Esophagus muscularis mucosa (tissue), 4 donors: ENCODE data around the gene IRF2BP2. TPM values are rescaled to one million over a fixed set of nuclear protein-coding genes. Genes with fewer than 3 reads are reported as not detected.

Experiments used
- DNase-seq: peaks from one replicate; pipeline ENCODE4 v3.0.0-alpha.2; 2017; ENCODE audit errors: extremely low spot score
- H3K27ac ChIP-seq, 4 donors: fragments of 200-600 bp; sonication (generic); replicated peaks in 1 of 4; 1 replicate in 3 of 4; 2 replicates in 1 of 4; pipeline ENCODE4 v1.5.1; 2016 to 2019; ENCODE audit warnings: mild to moderate bottlenecking in 1 of 4
- H3K27me3 ChIP-seq, 4 donors: fragments of 200-600 bp; sonication (generic); one replicate each; pipeline versions ENCODE4 v1.5.1 to v1.6.0; 2016 to 2019
- H3K36me3 ChIP-seq, 4 donors: fragments of 200-600 bp; sonication (generic); one replicate each; pipeline ENCODE4 v1.5.1; 2016 to 2019
- H3K4me1 ChIP-seq, 4 donors: fragments of 200-600 bp; sonication (generic); one replicate each; pipeline ENCODE4 v1.5.1; 2016 to 2019
- H3K4me3 ChIP-seq, 4 donors: fragments of 200-600 bp; sonication (generic); 1 replicate in 2 of 4; 2 replicates in 2 of 4; pipeline ENCODE4 v1.5.1; 2016 to 2019; ENCODE audit warnings: mild to moderate bottlenecking in 4 of 4, moderate library complexity in 1 of 4
- H3K9me3 ChIP-seq, 4 donors: fragments of 200-600 bp; sonication (generic); 1 replicate in 3 of 4; 2 replicates in 1 of 4; pipeline ENCODE4 v1.5.1; 2016 to 2019
- EP300 ChIP-seq: sonication (generic); formaldehyde crosslinking; IDR thresholded peaks from one replicate; pipeline ENCODE4 v1.6.1; 2017; ENCODE audit warnings: antibody characterized with exemption
- POLR2A ChIP-seq: fragments of 450-650 bp; IDR thresholded peaks from one replicate; pipeline ENCODE4 v1.6.1; 2017; ENCODE audit warnings: antibody characterized with exemption, moderate library complexity, mild to moderate bottlenecking, low read depth
- POLR2AphosphoS5 ChIP-seq, 2 donors: sonication (generic); formaldehyde crosslinking; IDR thresholded peaks; one replicate each; pipeline ENCODE4 v1.6.1; 2017; ENCODE audit warnings: antibody characterized with exemption in 2 of 2
- WGBS: methylation state at CpG from one replicate; pipeline ENCODE4 v1.1.5; 2018; 5-methylcytosine and 5-hydroxymethylcytosine counted together
- intact Hi-C: fragments of 100-400 bp; cut with DNase I; formaldehyde crosslinking; loops from one replicate; pipeline ENCODE4 v1.15.1; 2023
- total RNA-seq, 4 donors: library from RNA; depleted of rRNA; stranded (reverse); fragments of >200 nt; gene quantifications; one replicate each; pipeline versions ENCODE4 v1.1.0 to v1.2.1, GENCODE V29; 2016
- TF ChIP-seq, protein P1 (sequence below), 3 experiments: fragments of 200-600 bp in 2 of 3; fragments of 450-650 bp in 1 of 3; sonication (generic) in 2 of 3; IDR thresholded peaks; one replicate each; pipeline ENCODE4 v1.5.1; 2017 to 2019; ENCODE audit warnings: antibody characterized with exemption in 3 of 3, mild to moderate bottlenecking in 2 of 3, moderate library complexity in 1 of 3

IRF2BP2 gene
- total RNA-seq, 4 donors from 2014 or later = 83.3 to 119 (median 97.9) TPM

DNA sequence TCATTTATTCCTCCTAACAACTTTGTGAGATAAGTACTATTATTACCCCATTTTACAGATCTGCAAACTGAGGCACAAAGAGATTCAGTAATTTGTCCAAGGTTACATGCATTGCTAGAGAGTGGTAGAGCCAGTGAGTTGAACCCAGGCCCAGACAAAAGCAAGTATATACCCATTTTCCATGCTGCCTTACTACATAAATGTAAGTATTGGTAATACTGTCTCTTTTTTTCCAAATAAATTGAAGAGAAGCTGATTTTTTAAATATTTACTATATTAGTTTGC lies 33.8 kb upstream of the IRF2BP2 start:
- Histone ChIP-seq H3K27ac (no peak overlapping the region), H3K4me1 (no peaks in the 10 kb centered on the region), H3K36me3 (no peaks in the 10 kb centered on the region), H3K27me3 (no peaks in the 10 kb centered on the region), H3K4me3 (no peak overlapping the region), H3K9me3 (peaks cover 0 to 3% (median 0%) of the 10 kb centered on the region in 4 donors)
- DNase-seq = no peak
- TF ChIP-seq POLR2A (no peak), EP300 (no peak), POLR2AphosphoS5 (IDR thresholded peaks at IDR 0.05) (no peak)
- TF ChIP-seq, protein P1, sequence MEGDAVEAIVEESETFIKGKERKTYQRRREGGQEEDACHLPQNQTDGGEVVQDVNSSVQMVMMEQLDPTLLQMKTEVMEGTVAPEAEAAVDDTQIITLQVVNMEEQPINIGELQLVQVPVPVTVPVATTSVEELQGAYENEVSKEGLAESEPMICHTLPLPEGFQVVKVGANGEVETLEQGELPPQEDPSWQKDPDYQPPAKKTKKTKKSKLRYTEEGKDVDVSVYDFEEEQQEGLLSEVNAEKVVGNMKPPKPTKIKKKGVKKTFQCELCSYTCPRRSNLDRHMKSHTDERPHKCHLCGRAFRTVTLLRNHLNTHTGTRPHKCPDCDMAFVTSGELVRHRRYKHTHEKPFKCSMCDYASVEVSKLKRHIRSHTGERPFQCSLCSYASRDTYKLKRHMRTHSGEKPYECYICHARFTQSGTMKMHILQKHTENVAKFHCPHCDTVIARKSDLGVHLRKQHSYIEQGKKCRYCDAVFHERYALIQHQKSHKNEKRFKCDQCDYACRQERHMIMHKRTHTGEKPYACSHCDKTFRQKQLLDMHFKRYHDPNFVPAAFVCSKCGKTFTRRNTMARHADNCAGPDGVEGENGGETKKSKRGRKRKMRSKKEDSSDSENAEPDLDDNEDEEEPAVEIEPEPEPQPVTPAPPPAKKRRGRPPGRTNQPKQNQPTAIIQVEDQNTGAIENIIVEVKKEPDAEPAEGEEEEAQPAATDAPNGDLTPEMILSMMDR (IDR thresholded peaks at IDR 0.05) = no peak
- intact Hi-C loops = no loop called here

DNA sequence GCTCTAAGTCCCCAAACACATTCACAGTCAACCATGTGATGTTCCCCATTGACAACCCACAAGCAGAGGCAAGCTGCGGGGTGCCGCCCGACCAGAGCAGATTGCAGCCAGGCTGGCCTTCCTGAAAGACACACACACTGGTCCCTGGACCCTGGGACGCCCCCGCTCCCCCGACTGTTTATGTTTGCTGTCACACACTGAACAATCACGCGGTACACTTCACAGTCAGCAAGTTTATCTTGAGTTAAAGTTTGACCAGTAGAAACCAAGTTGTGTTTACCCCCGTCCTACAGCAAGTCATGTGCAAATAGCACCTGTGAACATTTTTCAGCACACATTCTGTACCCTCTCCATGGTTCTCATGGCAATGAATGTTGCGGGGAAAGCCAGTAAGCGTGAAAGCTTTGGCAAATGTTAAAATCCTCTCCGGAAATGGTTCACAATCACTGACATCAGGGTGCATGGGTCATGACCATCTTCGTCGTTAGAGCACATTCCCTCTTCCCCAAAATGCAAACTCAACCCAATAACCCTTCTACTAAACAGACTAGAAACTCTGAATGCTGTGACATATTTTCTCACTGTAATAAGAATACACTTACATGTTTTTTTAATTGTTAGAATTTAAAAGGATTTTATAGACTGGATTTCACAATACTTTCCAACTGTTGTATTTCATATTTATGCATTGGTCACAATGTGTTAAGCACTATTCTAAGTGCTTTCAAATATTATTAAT lies 33.3 kb upstream of the IRF2BP2 start:
- no peak for TF ChIP-seq POLR2A
- TF ChIP-seq, protein P1 (IDR thresholded peaks at IDR 0.05) = no peak
- TF ChIP-seq POLR2AphosphoS5 (IDR thresholded peaks at IDR 0.05) = no peak
- no peaks in the 10 kb centered on the region for H3K4me1 ChIP-seq
- no peak overlapping the region for H3K27ac ChIP-seq
- intact Hi-C loops = no loop called here
- peaks cover 0 to 3% (median 0%) of the 10 kb centered on the region in 4 donors for H3K9me3 ChIP-seq
- WGBS = 73% methylated on average over 14 of the region's 14 CpGs
- no peaks in the 10 kb centered on the region for H3K27me3 ChIP-seq
- no peak overlapping the region for H3K4me3 ChIP-seq
- H3K36me3 ChIP-seq = no peaks in the 10 kb centered on the region
- DNase-seq = no peak

DNA sequence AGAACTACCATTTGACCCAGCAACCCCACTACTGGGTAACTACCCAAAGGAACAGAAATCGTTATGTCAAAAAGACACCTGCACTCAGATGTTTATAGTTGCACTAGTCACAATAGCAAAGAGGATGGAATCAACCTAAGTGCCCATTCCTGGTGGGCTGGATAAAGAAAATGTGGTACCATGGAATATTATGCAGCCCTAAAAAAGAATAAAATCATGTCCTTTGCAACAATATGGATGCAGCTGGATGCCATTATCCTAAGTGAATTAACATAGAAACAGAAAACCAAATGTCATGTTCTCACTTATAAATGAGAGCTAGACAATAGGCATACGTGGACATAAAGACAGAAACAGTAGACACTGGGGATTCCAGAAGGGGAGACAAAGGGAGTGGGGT lies 32.5 kb upstream of the IRF2BP2 start:
- Histone ChIP-seq H3K4me3 (no peak overlapping the region), H3K4me1 (no peaks in the 10 kb centered on the region), H3K27ac (no peak overlapping the region), H3K27me3 (no peaks in the 10 kb centered on the region), H3K36me3 (no peaks in the 10 kb centered on the region), H3K9me3 (peaks cover 0 to 3% (median 0%) of the 10 kb centered on the region in 4 donors)
- TF ChIP-seq POLR2AphosphoS5 (IDR thresholded peaks at IDR 0.05) (no peak), EP300 (no peak), POLR2A (no peak)
- TF ChIP-seq, protein P1 (IDR thresholded peaks at IDR 0.05) = no peak
- WGBS = 96% methylated on average over 2 of the region's 2 CpGs
- intact Hi-C loops = no loop called here
- no peak for DNase-seq

DNA sequence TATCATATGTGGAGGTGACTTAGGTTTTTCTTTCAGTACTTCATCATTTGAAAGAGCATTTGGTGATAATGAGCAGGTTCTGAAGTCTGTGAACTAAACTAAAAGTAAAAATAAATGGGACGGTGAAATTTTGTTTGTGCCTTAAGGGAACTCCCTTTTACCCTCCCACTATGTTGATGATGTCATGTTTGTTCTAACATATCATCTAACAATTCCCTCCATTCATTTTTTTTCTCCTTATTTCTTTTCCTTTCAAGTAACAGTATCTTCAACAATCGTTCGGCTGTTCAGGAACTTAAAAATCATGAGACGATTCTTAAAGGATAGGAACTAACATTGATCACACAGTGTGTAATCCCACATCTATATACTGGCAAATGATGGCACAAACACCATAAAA lies 30.0 kb upstream of the IRF2BP2 start:
- TF ChIP-seq EP300 = no peak
- no peak for TF ChIP-seq POLR2A
- no peak for TF ChIP-seq POLR2AphosphoS5 (IDR thresholded peaks at IDR 0.05)
- TF ChIP-seq, protein P1 (IDR thresholded peaks at IDR 0.05) = no peak
- H3K27ac ChIP-seq = no peak overlapping the region
- 87% methylated on average over 4 of the region's 4 CpGs for WGBS
- no peak overlapping the region for H3K4me3 ChIP-seq
- intact Hi-C loops = no loop called here
- DNase-seq = no peak
- H3K27me3 ChIP-seq = no peaks in the 10 kb centered on the region
- H3K4me1 ChIP-seq = no peaks in the 10 kb centered on the region
- H3K36me3 ChIP-seq = no peaks in the 10 kb centered on the region
- H3K9me3 ChIP-seq = no peaks in the 10 kb centered on the region
